GM12878 (cell line): ENCODE measurements around the gene DCDC1. TPM values are rescaled to one million over a fixed set of nuclear protein-coding genes. Genes with fewer than 3 reads are reported as not detected.

Experiments
- ATAC-seq: fragments of 200-7000 bp; cut with Tn5 transposase; 3 replicates; pipeline ENCODE4 v1.9.1; 2020; ENCODE audit warnings: mild to moderate bottlenecking, moderate library complexity
- BruUV-seq: library from RNA; stranded (reverse); fragments of 400-500 nt; replicated peaks from 2 replicates; lab custom pipeline; 2021; lab: Mats Ljungman, UMichigan
- CTCF ChIA-PET: fragments of 300-600 bp; sonication (Branson Sonifier 250); formaldehyde crosslinking; extraction: SDS; loops from one replicate; lab custom pipeline; 2021; ENCODE audit warnings: inconsistent platforms; lab: Yijun Ruan, JAX
- POLR2A ChIA-PET: fragments of 350-600 bp; formaldehyde crosslinking; extraction: SDS; loops from one replicate; lab custom pipeline; 2021; ENCODE audit warnings: inconsistent platforms; lab: Charles Lee
- RAD21 ChIA-PET: fragments of 300-600 bp; sonication (Branson Sonifier 250); formaldehyde crosslinking; loops from one replicate; lab custom pipeline; 2023; ENCODE audit warnings: antibody characterized with exemption; ENCODE audit not compliant: unreplicated experiment; lab: Charles Lee
- SMC1A ChIA-PET: fragments of 300-600 bp; sonication (Branson Sonifier 250); formaldehyde crosslinking; loops from one replicate; lab custom pipeline; 2023; ENCODE audit not compliant: unreplicated experiment, uncharacterized antibody; lab: Charles Lee
- DNase-seq: peaks from one replicate; pipeline ENCODE4 v3.0.0-alpha.2; 2011; ENCODE audit warnings: low read depth, low spot score
- FAIRE-seq: peaks from 3 replicates; lab custom pipeline; 2011; peaks lifted over from hg19 to GRCh38; lab: Jason Lieb, UNC
- H2AFZ ChIP-seq: 2 replicates; pipeline ENCODE4 v1.6.0; 2011; ENCODE audit warnings: low read depth, low read length, control low read depth; ENCODE audit not compliant: control insufficient read depth
- H3K27ac ChIP-seq: 2 replicates; pipeline ENCODE4 v1.5.1; 2011; ENCODE audit warnings: control low read depth; ENCODE audit not compliant: control insufficient read depth, insufficient read depth
- H3K27me3 ChIP-seq, 2 experiments: replicated peaks in 1 of 2; 2 replicates each; pipeline versions ENCODE4 v1.6.0 to v1.6.1; 2011; ENCODE audit warnings: low read length in 1 of 2; ENCODE audit not compliant: control insufficient read depth in 2 of 2, insufficient read depth in 2 of 2
- H3K36me3 ChIP-seq, 2 experiments: 2 replicates each; pipeline ENCODE4 v1.5.1; 2011; ENCODE audit warnings: low read length in 1 of 2; ENCODE audit not compliant: control insufficient read depth in 2 of 2, insufficient read depth in 2 of 2
- H3K4me1 ChIP-seq: 2 replicates; pipeline ENCODE4 v1.6.1; 2011; ENCODE audit warnings: mild to moderate bottlenecking, low read length, moderate library complexity, mixed read lengths; ENCODE audit not compliant: control insufficient read depth, insufficient read depth
- H3K4me2 ChIP-seq: 2 replicates; pipeline ENCODE4 v1.6.0; 2011; ENCODE audit warnings: control low read depth; ENCODE audit not compliant: control insufficient read depth, insufficient read depth
- H3K4me3 ChIP-seq: fragments of 200-600 bp; sonication (generic); 2 replicates; pipeline ENCODE4 v1.5.1; 2016
- H3K79me2 ChIP-seq: 2 replicates; pipeline ENCODE4 v1.6.0; 2011; ENCODE audit warnings: low read length; ENCODE audit not compliant: control insufficient read depth, insufficient read depth
- H3K9ac ChIP-seq: 2 replicates; pipeline ENCODE4 v1.8.0; 2011; ENCODE audit warnings: low read length, control low read depth, mixed read lengths; ENCODE audit not compliant: control insufficient read depth, insufficient read depth
- H3K9me3 ChIP-seq: replicated peaks from 3 replicates; pipeline ENCODE4 v1.5.1; 2011; ENCODE audit warnings: mild to moderate bottlenecking, low read length; ENCODE audit not compliant: control insufficient read depth, insufficient read depth
- H4K20me1 ChIP-seq: 2 replicates; pipeline ENCODE4 v1.6.0; 2011; ENCODE audit not compliant: control insufficient read depth, insufficient read depth
- ESRRA ChIP-seq: IDR thresholded peaks from 2 replicates; pipeline ENCODE4 v1.6.1; 2012; ENCODE audit warnings: mild to moderate bottlenecking, low read length, improper control_type of control experiment
- RELA ChIP-seq: fragments of 450-650 bp; IDR thresholded peaks from 2 replicates; pipeline ENCODE4 v1.8.0; 2014; ENCODE audit warnings: borderline replicate concordance; ENCODE audit not compliant: partially characterized antibody
- ZBED1 ChIP-seq: IDR thresholded peaks from 2 replicates; pipeline ENCODE4 v1.6.1; 2016; ENCODE audit warnings: borderline replicate concordance
- ZBTB40 ChIP-seq: fragments of 450-650 bp; IDR thresholded peaks from 2 replicates; pipeline ENCODE4 v1.6.1; 2016; ENCODE audit warnings: mild to moderate bottlenecking, moderate library complexity, borderline replicate concordance
- WGBS: methylation state at CpG from one replicate; pipeline ENCODE4 v1.1.6; 2016; ENCODE audit warnings: low lambda C conversion rate; ENCODE audit not compliant: insufficient replicate concordance, insufficient coverage; ENCODE audit errors: missing lambda C conversion rate; 5-methylcytosine and 5-hydroxymethylcytosine counted together
- in situ Hi-C: fragments of 300-500 bp; cut with MboI; formaldehyde crosslinking; loops from 9 replicates; pipeline ENCODE4 v1.14.3; 2018; ENCODE audit warnings: mixed read lengths
- intact Hi-C: fragments of 100-400 bp; cut with micrococcal nuclease; formaldehyde crosslinking; loops from one replicate; pipeline ENCODE4 v1.14.2; 2022; ENCODE audit not compliant: unreplicated experiment
- polyA plus RNA-seq, 11 experiments: library from polyadenylated mRNA; depleted of rRNA in 4 of 11; unstranded in 6 of 11; stranded (reverse) in 5 of 11; fragments of >200 nt; fragmentation: Nextera tagmentation in 4 of 11; fragmentation: Illumina TruSeq in 1 of 11; extraction: Ambion mirVana in 4 of 11; extraction: Trizol in 1 of 11; gene quantifications; 1 replicate in 1 of 11; 2 replicates in 10 of 11; pipeline versions ENCODE4 v1.2.1 to v1.2.3, GENCODE V29; 2011 to 2016; ENCODE audit warnings: inconsistent platforms in 2 of 11, missing spikeins in 2 of 11, low read depth in 1 of 11
- total RNA-seq, 4 experiments: library from RNA; depleted of rRNA in 3 of 4; stranded (reverse); fragments of >200 nt in 3 of 4; fragmentation: Illumina TruSeq in 1 of 4; extraction: Trizol in 1 of 4; gene quantifications; 2 replicates each; pipeline versions ENCODE4 v1.2.1 to v1.2.3, GENCODE V29; 2013 to 2021

DCDC1 gene
- total and polyA plus RNA-seq, 10 of the 15 experiments (the other 5 are each of a cell fraction or from before 2014, with no cell fraction given): not detected

GRCh38 chr11:31026315-31026714 is 343.2 kb downstream of the DCDC1 start:
- intact Hi-C loops: no loop called here
- CTCF ChIA-PET: no interaction called here
- H3K36me3 ChIP-seq: no peaks in the 10 kb centered on the region
- FAIRE-seq: no peak
- in situ Hi-C loops: no loop called here
- no peaks in the 10 kb centered on the region for H3K27me3 ChIP-seq
- H3K9me3 ChIP-seq: no peaks in the 10 kb centered on the region
- no peaks in the 10 kb centered on the region for H3K79me2 ChIP-seq
- no TSS peak for BruUV-seq
- H3K4me2 ChIP-seq: no peak overlapping the region
- no peaks in the 10 kb centered on the region for H3K4me1 ChIP-seq
- no peak overlapping the region for H3K4me3 ChIP-seq
- TF ChIP-seq RELA (no peak), ZBED1 (no peak), ZBTB40 (no peak), ESRRA (no peak)
- DNase-seq: no peak
- POLR2A ChIA-PET: no interaction called here
- 53% methylated on average over 6 of the region's 6 CpGs for WGBS
- H4K20me1 ChIP-seq: no peaks in the 10 kb centered on the region
- SMC1A ChIA-PET: no interaction called here
- no peak overlapping the region for H3K27ac ChIP-seq
- ATAC-seq: no peak
- H2AFZ ChIP-seq: no peak overlapping the region
- RAD21 ChIA-PET: no interaction called here
- H3K9ac ChIP-seq: no peak overlapping the region
